ENCODE data around the gene SCN2B.

SCN2B gene

GRCh38 chr11:118124929-118125535 lies 51.4 kb downstream of the SCN2B start:
- H3K27me3 ChIP-seq (ENCODE audit: insufficient read depth, poor library complexity, severe bottlenecking), result no peaks in the 10 kb centered on the region
- no peak for TF ChIP-seq POLR2AphosphoS5 (IDR thresholded peaks at IDR 0.05; ENCODE audit: low read depth)
- no peak for DNase-seq (ENCODE audit: low read depth in 1 of 2, low spot score in 1 of 2)
- H3K27ac ChIP-seq (replicated peaks), result no peak overlapping the region
- H3K4me3 ChIP-seq (replicated peaks; ENCODE audit: insufficient read depth, low read length), result no peak overlapping the region

GRCh38 chr11:118120793-118121192 lies 55.6 kb downstream of the SCN2B start:
- DNase-seq (ENCODE audit: low read depth in 1 of 2, low spot score in 1 of 2), result no peak
- no peak overlapping the region for H3K27ac ChIP-seq (replicated peaks)
- H3K4me3 ChIP-seq (replicated peaks; ENCODE audit: insufficient read depth, low read length), result no peak overlapping the region
- TF ChIP-seq SPI1 (IDR thresholded peaks at IDR 0.05; ENCODE audit: borderline replicate concordance, low read depth) (no peak), REST (IDR thresholded peaks at IDR 0.05; ENCODE audit: insufficient replicate concordance, low read depth) (no peak), POLR2AphosphoS5 (IDR thresholded peaks at IDR 0.05; ENCODE audit: low read depth) (no peak), GABPA (IDR thresholded peaks at IDR 0.05; ENCODE audit: low read depth) (no peak), CTCF (IDR thresholded peaks at IDR 0.05; ENCODE audit: insufficient read depth, low read length) (no peak)
- H3K27me3 ChIP-seq (ENCODE audit: insufficient read depth, poor library complexity, severe bottlenecking), result no peaks in the 10 kb centered on the region

- no peak for DNase-seq (ENCODE audit: low read depth in 1 of 2, low spot score in 1 of 2)
- no peaks in the 10 kb centered on the region for H3K27me3 ChIP-seq (ENCODE audit: insufficient read depth, poor library complexity, severe bottlenecking)
- TF ChIP-seq POLR2AphosphoS5 (IDR thresholded peaks at IDR 0.05; ENCODE audit: low read depth) (no peak), GABPA (IDR thresholded peaks at IDR 0.05; ENCODE audit: low read depth) (no peak), REST (IDR thresholded peaks at IDR 0.05; ENCODE audit: insufficient replicate concordance, low read depth) (no peak), CTCF (IDR thresholded peaks at IDR 0.05; ENCODE audit: insufficient read depth, low read length) (no peak), SPI1 (IDR thresholded peaks at IDR 0.05; ENCODE audit: borderline replicate concordance, low read depth) (no peak)
Observed at GRCh38 chr11:118117790-118118601, 58.4 kb downstream of the SCN2B start.

GRCh38 chr11:118115048-118115447 lies 61.4 kb downstream of the SCN2B start:
- Histone ChIP-seq H3K27me3 (ENCODE audit: insufficient read depth, poor library complexity, severe bottlenecking) (no peaks in the 10 kb centered on the region), H3K27ac (replicated peaks) (no peak overlapping the region), H3K4me3 (replicated peaks; ENCODE audit: insufficient read depth, low read length) (no peak overlapping the region)
- no peak for DNase-seq (ENCODE audit: low read depth in 1 of 2, low spot score in 1 of 2)
- TF ChIP-seq REST (IDR thresholded peaks at IDR 0.05; ENCODE audit: insufficient replicate concordance, low read depth), result no peak
- no peak for TF ChIP-seq GABPA (IDR thresholded peaks at IDR 0.05; ENCODE audit: low read depth)
- no peak for TF ChIP-seq POLR2AphosphoS5 (IDR thresholded peaks at IDR 0.05; ENCODE audit: low read depth)
- TF ChIP-seq CTCF (IDR thresholded peaks at IDR 0.05; ENCODE audit: insufficient read depth, low read length), result no peak
- TF ChIP-seq SPI1 (IDR thresholded peaks at IDR 0.05; ENCODE audit: borderline replicate concordance, low read depth), result no peak

More at GRCh38 chr11:118117790-118118601, 58.4 kb downstream of the SCN2B start:
- no peak overlapping the region for H3K4me3 ChIP-seq (replicated peaks; ENCODE audit: insufficient read depth, low read length)
- no peak overlapping the region for H3K27ac ChIP-seq (replicated peaks)
